Gastroesophageal sphincter (tissue), 3 donors: ENCODE results near the gene HSD3B2.

Experiments used
- POLR2A ChIP-seq, 2 donors: fragments of 450-650 bp; IDR thresholded peaks; one replicate each; pipeline ENCODE4 v1.6.1; 2017; ENCODE audit warnings: antibody characterized with exemption in 2 of 2, mild to moderate bottlenecking in 2 of 2, moderate library complexity in 1 of 2
- POLR2AphosphoS5 ChIP-seq: sonication (generic); formaldehyde crosslinking; IDR thresholded peaks from one replicate; pipeline ENCODE4 v1.6.1; 2017; ENCODE audit warnings: antibody characterized with exemption
- TF ChIP-seq, protein P1 (sequence below), 4 experiments: fragments of 200-600 bp in 2 of 4; fragments of 450-650 bp in 2 of 4; sonication (generic) in 1 of 4; IDR thresholded peaks; one replicate each; pipeline ENCODE4 v1.5.1; 2017 to 2019; ENCODE audit warnings: antibody characterized with exemption in 4 of 4, mild to moderate bottlenecking in 2 of 4, moderate library complexity in 2 of 4

DNA sequence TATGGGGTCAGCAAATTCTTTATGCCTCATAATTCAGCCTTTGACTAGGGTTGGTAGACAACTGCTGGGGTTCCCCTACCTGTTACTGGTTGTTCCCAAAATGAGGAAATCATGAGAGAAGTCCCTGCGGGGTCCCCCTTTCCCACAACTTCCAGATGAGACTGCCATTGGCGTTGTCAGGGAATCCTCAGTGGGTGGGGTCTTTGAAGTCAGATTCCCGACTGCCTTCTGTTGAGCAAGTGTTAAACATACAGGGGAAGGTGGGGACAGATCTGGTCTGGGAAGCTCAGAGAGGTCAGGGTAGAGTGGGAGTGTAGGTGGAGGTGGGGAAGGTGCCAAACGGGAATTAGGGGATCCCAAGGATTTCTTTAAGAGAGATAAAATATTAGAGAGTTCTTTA lies 14.7 kb downstream of the HSD3B2 start:
- TF ChIP-seq, protein P1, sequence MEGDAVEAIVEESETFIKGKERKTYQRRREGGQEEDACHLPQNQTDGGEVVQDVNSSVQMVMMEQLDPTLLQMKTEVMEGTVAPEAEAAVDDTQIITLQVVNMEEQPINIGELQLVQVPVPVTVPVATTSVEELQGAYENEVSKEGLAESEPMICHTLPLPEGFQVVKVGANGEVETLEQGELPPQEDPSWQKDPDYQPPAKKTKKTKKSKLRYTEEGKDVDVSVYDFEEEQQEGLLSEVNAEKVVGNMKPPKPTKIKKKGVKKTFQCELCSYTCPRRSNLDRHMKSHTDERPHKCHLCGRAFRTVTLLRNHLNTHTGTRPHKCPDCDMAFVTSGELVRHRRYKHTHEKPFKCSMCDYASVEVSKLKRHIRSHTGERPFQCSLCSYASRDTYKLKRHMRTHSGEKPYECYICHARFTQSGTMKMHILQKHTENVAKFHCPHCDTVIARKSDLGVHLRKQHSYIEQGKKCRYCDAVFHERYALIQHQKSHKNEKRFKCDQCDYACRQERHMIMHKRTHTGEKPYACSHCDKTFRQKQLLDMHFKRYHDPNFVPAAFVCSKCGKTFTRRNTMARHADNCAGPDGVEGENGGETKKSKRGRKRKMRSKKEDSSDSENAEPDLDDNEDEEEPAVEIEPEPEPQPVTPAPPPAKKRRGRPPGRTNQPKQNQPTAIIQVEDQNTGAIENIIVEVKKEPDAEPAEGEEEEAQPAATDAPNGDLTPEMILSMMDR (IDR thresholded peaks at IDR 0.05): no peak
- no peak for TF ChIP-seq POLR2A (IDR thresholded peaks at IDR 0.05)
- TF ChIP-seq POLR2AphosphoS5: no peak
